Activated CD8-positive, alpha-beta memory T cell treated with anti-CD3 and anti-CD28 coated beads, Interleukin-2, amount 50 U/mL, for 4 hours (primary cell): ENCODE results near the gene PPM1E.

Source experiments
- DNase-seq: peaks from one replicate; pipeline ENCODE4 v3.0.0-alpha.2; 2020

PPM1E gene

DNA sequence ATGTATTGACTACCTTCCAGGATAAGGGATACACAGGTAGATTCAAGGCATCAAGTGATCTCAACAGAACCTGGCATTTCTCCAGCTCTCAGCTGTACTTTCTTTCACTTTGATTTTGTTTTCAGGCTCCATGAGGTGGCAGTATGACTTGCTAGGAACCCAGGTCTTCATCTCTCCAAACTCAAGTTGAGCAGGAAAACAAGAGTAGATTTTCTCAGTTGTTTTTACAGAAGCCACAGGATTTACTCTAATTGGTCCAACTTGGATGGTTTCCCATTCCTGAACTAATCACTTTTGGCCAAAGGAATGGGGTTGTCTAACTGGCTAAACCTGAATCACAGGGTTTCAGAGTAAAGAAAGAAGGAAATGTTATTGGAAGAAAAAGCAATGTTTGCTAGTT lies 204.4 kb downstream of the PPM1E start:
- DNase-seq = no peak

DNA sequence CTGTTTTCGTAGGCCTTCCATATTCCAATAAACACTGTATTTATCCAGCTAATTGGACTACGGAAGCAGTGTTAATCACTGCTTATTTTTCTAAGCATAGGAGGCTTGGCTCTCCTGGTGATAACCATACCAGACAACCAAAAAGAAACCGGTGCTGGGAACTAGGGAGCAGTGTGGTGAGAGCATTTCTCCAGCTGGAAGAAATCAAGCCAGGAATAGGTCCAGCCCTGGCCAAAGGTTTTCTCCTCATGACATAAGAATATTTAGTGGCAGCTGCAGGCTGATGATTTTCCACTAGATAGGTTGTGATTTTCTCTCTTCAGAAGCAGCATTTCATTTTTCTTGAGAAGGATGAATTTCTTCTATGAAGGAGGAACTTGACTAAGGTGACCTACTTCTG lies 209.6 kb downstream of the PPM1E start:
- no peak for DNase-seq

DNA sequence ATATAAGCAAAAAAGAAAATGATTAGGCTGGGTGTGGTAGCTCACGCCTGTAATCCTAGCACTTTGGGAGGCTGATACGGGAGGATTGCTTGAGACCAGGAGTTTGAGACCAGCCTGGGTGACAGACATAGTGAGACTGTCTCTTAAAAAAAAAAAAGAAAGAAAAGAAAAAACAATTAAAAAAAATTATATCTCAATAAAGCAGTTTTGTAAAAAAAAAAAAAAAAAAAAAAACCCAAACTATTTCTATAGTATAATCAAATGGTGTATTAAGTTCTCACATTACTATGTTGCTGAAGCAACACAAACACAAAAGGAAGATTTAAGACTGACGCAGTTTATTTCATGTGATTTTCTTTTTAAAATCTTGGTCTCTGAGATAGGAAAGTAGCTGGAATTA lies 210.6 kb downstream of the PPM1E start:
- no peak for DNase-seq

DNA sequence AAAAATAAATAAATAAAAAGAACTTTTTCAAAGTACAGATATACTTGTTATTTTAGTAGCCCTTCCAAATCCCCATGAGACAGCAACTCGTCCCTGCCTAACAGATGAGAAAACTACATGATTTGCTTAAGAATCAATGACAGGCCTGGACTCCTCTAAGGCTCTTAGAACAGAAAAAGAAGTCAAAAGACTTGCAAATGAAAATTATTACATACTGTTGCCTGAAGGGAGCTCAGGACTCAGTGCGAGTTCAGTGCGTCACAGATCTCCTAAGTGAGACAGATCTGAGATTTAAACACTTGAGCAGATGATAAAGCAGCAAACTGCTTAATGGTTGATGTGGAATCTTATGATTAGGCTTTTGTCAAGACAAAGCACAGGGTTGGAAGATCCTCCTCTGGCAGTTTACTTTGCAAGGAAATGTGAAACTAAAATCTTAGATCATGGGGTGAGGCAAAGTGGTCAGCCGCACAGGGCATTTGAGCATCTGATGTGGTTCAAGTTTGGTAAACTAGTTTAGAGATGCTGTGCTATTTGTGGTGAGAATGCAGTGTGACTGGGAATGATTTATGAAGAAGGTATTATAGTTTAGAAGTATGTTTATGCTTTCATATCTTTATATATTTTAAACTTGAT lies 212.9 kb downstream of the PPM1E start:
- no peak for DNase-seq

DNA sequence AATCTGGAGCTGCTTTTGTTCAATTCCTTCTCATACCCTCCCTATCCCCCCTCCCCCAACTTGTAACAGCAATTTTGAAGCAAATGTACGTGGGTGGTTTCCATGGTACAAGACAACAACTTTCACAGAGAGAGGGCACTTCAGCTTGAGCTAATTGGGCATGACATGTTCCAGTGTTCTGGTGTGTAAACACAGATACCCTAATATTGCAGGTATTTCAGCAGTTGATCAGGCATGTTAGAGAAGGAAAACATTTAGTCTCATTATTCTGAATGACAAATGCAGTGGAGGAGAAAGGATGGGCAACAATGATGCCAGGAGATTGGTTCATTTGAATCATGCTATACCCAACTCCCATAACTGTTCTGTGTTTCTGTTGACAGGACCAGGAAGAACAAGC lies 213.5 kb downstream of the PPM1E start:
- no peak for DNase-seq

DNA sequence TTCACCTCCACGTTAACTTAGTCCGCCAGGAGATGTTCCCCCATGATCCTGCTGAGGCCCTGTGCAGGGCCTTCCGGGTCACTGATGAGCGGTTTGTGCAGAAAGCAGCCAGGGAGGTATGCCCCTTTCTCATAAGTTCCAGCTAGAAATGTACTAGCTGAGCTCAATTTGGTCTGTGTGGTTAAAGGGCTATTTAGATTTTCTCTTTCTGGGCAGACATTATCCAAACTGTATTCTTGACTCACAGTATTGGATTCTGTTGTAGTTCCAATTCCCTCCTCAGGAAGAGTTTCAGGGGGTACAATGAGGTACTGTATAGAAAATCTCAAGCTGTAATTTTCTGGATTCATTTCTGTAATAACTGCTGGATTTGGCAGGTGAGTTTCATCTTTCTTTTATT lies 214.0 kb downstream of the PPM1E start:
- DNase-seq = no peak

DNA sequence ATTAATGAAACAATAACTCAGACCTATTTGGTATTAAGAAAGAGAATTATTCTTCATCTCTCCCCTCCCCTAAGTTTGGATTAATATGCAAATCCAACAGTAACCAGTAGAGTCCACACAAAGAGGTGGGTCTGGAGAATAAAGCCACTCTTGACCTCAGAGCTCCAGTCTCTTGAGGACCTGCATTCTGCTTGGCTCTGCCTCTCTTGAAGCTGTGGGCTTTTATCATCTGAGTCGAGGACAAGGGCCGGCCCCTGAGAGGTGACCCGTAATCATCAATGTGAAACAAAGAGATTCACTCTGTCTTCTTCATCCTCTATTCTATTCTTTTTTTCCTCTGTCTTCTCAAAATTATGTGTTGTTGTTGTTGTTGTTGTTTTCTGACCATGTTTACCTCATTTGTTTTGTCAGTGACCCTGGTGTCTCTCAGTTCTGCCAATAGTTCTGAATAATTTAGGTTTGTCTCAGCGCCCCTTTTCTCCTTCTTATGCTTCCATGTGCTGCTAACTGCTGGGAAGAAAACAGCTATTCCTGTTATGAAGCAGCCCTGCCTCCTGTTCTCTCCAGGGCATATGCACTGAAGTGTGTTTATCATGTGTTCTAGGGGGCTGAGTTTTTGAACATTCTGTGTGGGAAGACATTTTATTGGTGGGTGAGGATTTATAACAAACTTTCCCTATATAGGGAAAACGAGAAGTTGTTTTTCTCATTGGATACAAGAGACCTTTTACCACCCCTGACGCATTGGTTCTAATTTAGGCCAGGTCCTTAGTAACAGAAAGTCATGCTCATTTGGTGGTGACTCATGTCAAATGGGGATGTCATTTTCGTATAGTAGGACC lies 215.2 kb downstream of the PPM1E start:
- no peak for DNase-seq

DNA sequence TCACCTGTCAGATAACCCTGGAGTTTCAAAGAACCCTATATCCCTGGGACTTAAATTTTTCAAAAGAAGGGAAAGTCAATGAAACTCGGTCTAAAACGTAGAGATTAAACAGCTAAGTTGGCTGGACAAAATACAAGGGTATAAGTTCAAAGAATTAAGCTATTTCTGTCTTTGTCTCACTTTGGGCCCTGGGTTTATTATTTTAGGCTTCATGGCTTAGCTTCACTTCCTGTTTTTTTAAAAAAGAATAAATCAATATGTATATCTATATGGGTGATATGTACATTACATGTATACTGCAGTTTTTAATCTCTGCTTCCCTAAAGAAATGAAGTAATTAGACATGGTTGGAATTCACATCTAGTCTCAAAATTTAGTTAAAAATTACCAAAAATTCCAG lies 218.7 kb downstream of the PPM1E start:
- DNase-seq = no peak

DNA sequence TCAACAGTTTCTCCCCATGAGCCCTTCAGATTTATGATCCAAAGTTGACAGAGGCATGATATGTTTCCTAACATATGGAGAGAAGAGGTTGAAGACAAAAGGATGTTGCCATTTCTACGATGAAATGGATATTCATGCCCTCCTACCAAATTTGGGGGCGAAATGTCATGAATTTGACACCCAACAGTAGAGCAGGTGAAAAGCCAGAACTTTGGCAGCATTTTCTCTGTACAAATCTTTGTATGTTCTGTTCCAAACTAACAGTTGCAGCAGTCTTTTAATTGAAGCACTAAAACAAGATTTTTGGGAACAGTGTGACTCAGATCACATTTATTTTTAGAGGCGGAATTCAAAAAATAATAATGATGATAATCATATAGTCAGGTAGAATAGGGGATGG lies 220.9 kb downstream of the PPM1E start:
- DNase-seq = no peak

DNA sequence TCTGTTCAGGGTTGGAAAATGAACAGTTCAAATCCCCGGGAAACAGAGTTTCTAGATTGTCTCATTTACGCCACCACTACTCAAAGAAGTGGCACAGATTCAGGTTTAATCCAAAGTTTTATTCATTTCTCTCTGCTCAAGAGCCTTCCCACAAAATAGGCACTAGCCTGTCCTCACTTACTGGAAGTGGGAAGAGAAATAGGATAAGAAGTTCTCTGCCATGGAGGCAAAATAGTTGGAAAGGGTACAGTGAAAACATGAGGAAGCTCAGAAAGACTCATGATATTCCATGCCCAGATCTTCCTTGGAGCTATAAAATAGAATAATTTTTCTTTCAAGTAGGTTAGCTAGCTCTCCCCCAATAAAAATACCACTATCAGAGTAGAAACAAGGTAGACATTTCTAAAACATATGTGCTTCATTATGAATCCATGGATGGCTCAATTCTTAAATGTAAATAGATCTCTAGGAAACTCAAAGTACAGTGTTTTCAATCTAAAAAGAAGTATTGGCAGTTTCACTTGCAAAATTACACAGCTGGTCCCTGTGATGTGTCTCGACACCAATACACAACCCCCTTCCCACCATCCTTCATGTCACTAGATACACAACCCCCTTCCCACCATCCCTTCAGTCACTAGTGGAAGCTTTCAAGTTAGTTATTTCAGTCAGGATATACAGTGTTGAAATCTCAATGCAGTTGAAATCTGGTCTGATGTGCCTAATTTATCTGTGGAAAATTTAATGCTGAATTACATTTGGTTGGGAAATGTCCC lies 225.2 kb downstream of the PPM1E start:
- DNase-seq = no peak

DNA sequence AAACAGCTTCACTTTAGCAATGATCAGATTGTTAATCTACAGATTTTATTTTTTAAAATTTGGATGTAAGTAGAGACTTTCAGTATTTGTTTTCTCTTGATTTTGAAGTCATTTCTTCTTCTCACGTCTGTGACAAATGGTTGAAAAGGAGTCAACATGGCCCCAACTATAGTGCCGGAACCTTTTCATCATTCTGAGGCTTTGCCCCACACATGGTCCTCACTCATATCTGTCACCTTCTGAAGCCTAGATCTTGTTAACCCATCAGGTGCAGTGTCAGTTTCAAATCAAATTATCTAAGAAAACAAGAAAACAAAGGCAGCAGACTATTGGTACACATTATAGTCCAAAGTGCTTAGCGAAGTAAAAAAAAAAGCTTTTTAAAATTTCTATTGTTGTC lies 227.0 kb downstream of the PPM1E start:
- DNase-seq = no peak

DNA sequence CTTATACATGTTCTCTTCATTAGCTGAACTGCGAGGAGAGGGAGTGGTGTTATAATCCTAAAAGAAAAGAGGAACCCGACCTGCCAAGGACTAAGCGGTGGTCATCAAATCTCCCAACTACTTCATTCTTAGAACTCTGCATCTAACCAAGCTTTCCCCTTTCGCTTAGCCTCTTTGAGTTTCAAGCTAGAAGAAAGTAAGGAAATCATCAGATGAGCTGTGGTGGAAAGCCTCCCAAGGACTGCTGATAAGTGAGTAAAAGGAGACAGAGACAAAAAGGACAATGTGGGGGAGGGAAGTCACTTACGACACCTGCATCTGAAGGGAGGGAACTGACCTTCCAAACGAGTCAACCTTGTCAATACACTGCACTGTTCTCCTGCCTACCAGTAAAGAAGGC lies 229.7 kb downstream of the PPM1E start:
- no peak for DNase-seq

DNA sequence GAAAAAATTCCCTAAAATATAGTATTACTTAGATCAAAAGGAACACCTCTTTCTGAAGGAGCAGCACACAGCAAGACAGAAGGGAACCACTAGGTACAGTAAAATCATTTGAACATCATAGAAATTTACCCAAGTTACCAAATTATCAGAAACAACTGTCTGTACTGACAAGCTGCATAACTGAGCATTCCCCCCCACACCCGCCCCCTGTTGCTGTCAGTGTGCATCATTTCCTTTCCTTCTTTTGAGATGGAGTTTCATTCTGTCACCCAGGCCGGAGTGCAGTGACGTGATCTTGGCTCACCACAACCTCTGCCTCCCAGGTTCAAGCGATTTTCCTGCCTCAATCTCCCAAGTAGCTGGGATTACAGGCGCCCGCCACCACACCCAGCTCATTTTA lies 230.3 kb downstream of the PPM1E start:
- DNase-seq = no peak

DNA sequence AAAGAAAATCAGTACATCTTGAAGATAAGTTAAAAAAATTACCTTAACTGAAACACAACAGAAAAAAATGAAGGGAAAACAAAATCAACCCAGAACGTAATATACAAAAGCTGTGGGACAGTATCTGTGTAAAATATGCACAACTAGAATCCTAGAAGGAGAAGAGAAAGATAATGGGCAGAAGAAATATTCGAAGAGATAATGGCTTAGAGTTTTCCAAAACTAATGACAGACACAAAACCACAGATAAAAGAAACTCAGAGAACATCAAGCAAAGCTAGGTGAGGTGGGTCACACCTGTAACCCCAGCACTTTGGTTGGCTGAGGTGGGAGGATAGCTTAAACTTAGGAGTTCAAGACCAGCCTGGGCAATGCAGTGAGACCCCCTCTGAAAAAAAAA lies 234.0 kb downstream of the PPM1E start:
- DNase-seq = no peak

DNA sequence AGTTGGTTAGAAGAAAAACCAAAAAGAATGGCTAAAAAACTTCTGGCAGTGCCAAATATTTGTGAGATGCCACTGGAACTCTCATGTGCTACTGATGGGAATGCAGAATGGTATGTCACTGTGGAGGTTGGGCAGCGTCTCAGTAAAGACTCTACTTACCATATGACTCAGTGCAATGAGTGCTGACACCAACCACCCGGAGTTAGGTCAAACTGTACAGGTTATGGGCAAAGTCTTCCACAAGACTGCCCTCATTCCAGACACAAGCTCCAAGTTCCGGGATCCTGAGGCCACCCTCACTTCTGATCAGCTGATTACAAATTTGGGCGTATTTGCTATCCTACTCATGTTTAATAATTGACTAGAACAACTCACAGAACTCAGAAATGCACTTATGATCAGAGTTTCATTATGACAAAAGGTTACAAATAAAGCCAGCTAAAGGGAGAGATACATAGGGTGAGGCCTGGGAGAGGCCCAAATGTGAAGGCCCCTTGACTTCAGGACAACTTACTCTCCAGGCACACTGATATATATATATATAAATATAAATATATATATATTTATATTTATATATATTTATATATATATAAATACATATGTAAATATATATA lies 236.2 kb downstream of the PPM1E start:
- DNase-seq = no peak

DNA sequence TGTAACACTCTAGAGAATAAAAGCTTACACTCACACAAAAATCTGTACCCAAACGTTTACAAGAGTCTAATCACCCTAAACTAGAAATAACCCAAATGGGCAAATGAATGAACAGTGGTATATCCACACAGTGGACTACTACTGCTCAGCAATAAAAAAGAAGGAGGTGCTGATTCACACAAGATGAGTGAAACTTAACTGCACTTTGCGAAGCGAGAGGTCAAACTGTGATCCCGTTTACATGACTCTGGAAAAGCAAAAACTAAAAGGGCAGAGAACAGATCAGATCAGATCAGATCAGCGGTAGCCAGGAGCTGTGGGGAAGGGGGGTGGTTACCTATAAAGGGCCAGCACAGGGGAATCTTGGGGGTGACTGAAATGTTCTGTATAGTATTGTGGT lies 237.7 kb downstream of the PPM1E start:
- no peak for DNase-seq

DNA sequence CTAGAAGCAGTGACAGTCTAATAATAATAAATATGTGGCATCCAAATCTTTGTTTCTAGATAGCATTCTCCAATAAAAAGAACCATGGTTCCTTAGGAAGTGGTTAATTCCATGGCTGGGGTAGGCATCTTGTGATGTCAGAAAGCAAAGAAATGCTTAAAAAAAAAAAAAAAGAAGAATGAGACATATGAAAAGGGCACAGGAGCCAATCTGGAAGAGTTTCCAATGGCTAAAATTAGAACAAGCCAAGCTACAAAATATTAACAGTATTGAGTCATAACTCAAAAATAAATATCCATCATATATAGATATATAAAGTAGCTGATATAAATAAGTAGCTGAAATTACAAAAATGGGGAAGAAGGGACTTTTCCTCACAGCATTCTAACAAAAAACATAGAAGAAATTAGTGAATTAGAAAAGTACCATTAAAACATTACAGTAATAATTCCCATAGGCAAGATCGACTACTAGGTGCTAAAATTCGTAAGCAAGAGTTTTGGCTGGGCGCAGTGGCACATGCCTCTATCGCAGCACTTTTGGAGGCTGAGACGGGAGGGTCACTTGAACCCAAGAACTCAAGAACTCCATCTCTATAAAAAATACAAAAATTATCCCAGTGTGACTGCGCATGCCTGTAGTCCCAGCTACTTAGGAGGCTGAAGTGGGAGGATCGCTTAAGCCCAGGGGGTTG lies 239.7 kb downstream of the PPM1E start:
- DNase-seq = no peak

DNA sequence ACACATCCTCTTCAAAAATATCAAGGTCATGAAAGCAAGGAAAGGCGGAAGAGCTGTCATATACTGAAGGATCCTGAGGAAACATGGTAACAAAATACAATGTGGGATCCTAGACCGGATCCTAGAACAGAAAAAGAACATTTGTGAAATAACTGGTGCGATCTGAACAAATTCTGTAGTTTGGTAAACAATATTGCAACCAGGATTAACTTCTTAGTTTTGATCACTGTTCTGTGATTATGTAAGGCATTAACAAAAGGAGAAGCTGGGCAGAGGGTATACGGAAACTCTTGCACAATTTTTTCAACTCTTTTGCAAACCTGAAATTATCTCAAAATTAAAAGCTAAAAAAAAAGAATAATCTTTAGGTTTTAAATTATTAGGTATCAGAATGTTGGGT lies 241.3 kb downstream of the PPM1E start:
- no peak for DNase-seq

DNA sequence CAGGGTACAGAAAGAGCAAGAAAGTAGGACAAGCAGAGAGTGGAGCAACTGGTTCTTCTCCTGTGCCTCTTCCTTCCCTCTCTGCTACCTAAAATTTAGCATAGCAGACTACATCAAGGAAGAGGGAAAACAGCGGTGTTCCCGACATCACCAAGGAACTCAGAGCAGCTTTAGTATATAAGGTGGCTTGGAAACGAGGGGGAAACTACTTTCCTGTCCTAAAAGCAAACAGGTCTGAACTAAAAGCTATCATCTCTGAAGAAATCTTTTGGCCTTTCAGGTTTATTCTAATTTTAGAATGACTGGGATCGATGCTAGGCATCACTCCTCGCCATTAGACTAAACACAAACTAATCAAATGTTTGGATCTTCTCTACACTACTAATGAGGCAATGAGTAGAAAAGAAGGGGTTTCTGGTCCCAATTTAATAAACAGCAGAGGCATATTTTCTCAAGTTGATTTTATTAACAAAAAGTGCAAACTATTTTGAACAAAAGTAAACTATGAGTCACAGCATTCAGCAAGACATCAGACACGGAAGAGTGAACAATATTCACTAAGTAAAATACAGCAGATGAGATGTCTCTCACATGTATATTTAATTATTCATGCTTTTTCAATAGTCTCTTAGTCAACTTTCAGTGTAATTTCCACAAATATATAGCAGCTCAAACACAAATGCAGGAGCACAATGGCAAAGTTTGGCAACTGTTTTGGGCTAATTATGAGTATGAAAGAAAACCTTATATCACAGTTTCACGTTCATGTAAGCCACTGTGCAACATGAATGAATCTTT lies 242.3 kb downstream of the PPM1E start:
- DNase-seq = no peak

DNA sequence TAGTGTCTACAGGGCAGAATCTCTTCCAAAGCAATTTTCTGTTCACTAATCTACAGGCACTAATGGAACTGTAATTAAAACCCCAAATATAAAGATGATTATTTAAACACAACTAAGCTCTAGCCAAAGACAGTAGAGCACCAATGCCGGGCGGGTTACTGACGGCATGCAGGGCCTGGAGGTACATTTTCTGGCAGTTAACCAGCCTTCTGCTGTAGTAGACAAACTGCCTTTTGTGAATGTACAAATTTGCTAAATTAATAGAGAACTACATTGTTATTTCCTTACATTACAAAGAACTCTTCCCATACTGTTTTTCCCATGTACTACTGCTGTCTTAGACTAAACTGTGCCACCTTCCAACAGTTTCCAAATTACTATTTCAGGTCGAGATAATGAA lies 243.2 kb downstream of the PPM1E start:
- no peak for DNase-seq

DNA sequence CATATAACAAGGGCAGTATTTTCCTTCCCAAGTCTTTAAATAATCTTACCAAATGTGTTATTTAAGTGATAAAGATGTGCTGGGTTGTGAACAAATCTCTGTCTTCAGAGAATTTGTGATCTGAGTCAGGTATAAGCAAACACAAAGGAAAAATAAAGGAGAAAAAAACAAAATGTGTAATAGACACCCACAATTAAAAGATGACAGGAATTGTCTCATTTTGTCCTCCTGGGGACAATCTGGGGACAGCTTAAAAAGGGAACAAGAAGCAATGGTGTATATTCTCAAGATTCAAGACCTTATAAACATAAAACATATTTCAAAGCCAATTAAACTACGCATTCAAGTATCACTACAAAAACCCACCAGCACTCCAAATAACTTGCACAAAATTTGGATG lies 243.8 kb downstream of the PPM1E start:
- DNase-seq = no peak

DNA sequence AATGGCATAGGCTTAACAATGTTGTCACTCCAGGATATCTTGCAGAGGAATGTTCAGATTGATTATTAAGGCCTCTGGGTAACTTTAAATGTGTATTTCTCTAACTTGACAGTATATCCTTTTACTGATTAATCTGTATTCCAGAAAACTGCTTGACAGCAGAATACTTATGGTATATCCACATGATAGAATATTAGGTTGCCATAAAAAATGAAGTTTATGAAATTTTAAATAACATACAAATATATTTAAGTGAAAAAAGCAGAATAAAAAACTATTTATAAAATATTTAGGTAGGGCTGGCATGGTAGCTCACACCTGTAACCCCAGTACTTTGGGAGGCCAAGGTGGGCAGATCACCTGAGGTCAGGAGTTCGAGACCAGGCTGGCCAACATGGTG lies 244.4 kb downstream of the PPM1E start:
- DNase-seq = no peak
